ENCODE data around the gene PXMP4. TPM values are rescaled to one million over a fixed set of nuclear protein-coding genes. Genes with fewer than 3 reads are reported as not detected.

PXMP4 gene
- polyA plus RNA-seq, 2 of the 4 experiments (the other 2 are of a cell fraction) = 4.5 to 6.6 TPM

DNA sequence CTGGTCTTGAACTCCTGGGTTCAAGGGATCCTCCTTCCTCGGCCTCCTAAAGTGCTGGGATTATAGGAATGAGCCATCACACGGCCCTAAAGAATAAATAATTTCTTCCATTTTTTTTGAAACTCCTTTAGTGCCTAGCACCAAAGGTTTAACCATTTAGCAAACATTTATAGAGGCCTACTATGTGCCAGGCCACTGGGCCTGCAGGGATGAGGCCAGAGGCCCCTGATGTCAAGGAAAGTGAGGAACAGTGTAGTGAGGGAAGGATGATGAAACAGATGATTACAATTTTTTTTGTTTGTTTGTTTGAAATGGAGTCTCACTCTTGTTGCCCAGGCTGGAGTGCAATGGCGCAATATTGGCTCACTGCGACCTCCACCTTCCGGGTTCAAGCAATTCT, 45.5 kb upstream of the PXMP4 start:
- 85% methylated on average over 5 of the region's 5 CpGs for WGBS (ENCODE audit: missing lambda C conversion rate)
- FAIRE-seq (no peak), ATAC-seq (no peak), DNase-seq (ENCODE audit: low read depth in 1 of 2, low spot score in 1 of 2) (no peak)
- ChIA-PET POLR2A (no interaction called here), CTCF (no interaction called here)
- no peak overlapping the region for H3K4me2 ChIP-seq
- TF ChIP-seq CBX2 (IDR thresholded peaks at IDR 0.05; ENCODE audit: borderline replicate concordance, low read depth) = no peak
- no peak for TF ChIP-seq FOXS1 (CRISPR knock-in tag; IDR thresholded peaks at IDR 0.05)
- TF ChIP-seq EP300 (IDR thresholded peaks at IDR 0.05) = no peak
- TF ChIP-seq, protein P1, sequence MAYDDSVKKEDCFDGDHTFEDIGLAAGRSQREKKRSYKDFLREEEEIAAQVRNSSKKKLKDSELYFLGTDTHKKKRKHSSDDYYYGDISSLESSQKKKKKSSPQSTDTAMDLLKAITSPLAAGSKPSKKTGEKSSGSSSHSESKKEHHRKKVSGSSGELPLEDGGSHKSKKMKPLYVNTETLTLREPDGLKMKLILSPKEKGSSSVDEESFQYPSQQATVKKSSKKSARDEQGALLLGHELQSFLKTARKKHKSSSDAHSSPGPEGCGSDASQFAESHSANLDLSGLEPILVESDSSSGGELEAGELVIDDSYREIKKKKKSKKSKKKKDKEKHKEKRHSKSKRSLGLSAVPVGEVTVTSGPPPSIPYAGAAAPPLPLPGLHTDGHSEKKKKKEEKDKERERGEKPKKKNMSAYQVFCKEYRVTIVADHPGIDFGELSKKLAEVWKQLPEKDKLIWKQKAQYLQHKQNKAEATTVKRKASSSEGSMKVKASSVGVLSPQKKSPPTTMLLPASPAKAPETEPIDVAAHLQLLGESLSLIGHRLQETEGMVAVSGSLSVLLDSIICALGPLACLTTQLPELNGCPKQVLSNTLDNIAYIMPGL (CRISPR knock-in tag; IDR thresholded peaks at IDR 0.05; ENCODE audit: borderline replicate concordance) = no peak
- TF ChIP-seq EHF (CRISPR knock-in tag; IDR thresholded peaks at IDR 0.05) = no peak
- TF ChIP-seq RFX5 (IDR thresholded peaks at IDR 0.05) = no peak
- TF ChIP-seq CBX8 (IDR thresholded peaks at IDR 0.05) = no peak
- TF ChIP-seq, protein P2, sequence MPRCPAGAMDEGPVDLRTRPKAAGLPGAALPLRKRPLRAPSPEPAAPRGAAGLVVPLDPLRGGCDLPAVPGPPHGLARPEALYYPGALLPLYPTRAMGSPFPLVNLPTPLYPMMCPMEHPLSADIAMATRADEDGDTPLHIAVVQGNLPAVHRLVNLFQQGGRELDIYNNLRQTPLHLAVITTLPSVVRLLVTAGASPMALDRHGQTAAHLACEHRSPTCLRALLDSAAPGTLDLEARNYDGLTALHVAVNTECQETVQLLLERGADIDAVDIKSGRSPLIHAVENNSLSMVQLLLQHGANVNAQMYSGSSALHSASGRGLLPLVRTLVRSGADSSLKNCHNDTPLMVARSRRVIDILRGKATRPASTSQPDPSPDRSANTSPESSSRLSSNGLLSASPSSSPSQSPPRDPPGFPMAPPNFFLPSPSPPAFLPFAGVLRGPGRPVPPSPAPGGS (IDR thresholded peaks at IDR 0.05) = no peak
- TF ChIP-seq, protein P3, sequence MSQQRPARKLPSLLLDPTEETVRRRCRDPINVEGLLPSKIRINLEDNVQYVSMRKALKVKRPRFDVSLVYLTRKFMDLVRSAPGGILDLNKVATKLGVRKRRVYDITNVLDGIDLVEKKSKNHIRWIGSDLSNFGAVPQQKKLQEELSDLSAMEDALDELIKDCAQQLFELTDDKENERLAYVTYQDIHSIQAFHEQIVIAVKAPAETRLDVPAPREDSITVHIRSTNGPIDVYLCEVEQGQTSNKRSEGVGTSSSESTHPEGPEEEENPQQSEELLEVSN (IDR thresholded peaks at IDR 0.05; ENCODE audit: borderline replicate concordance, low read depth) = no peak
- TF ChIP-seq, protein P4, sequence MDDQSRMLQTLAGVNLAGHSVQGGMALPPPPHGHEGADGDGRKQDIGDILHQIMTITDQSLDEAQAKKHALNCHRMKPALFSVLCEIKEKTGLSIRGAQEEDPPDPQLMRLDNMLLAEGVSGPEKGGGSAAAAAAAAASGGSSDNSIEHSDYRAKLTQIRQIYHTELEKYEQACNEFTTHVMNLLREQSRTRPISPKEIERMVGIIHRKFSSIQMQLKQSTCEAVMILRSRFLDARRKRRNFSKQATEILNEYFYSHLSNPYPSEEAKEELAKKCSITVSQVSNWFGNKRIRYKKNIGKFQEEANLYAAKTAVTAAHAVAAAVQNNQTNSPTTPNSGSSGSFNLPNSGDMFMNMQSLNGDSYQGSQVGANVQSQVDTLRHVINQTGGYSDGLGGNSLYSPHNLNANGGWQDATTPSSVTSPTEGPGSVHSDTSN (IDR thresholded peaks at IDR 0.05) = no peak
- no peak for TF ChIP-seq HOXB5 (CRISPR knock-in tag; IDR thresholded peaks at IDR 0.05)
- no peak for TF ChIP-seq RCOR1 (IDR thresholded peaks at IDR 0.05; ENCODE audit: low read depth, low read length)
- TF ChIP-seq MAFK (IDR thresholded peaks at IDR 0.05; ENCODE audit: partially characterized antibody) = no peak
- no peak for TF ChIP-seq NR3C1 (IDR thresholded peaks at IDR 0.05)
- H3K4me3 ChIP-seq = no peak overlapping the region
- no peaks in the 10 kb centered on the region for H3K9me3 ChIP-seq
- H3K4me1 ChIP-seq = no peaks in the 10 kb centered on the region
- no peak overlapping the region for H3K27ac ChIP-seq

DNA sequence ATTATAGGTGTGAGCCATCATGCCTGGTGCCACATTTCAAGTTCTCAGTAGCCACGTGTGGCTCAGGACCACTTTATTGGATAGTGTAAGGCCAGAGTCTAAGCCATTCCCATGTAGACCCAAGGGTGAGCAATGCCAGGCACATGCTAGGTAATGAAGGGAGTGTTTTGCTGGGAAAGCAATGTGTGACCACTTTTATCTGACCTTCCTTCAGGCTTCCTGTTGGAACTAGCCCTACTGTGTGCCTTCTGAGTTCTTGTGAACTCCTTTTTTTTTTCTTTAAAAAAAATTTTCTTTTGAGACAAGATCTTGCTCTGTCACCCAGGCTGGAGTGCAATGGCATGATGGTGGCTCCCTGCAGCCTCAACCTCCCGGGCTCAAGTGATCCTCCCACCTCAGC, 45.0 kb upstream of the PXMP4 start:
- FAIRE-seq = no peak

More for the DNA sequence above, 45.0 kb upstream of the PXMP4 start:
- WGBS (ENCODE audit: missing lambda C conversion rate) = 75% methylated on average over 2 of the region's 2 CpGs
- ATAC-seq (no peak), DNase-seq (ENCODE audit: low read depth in 1 of 2, low spot score in 1 of 2) (no peak)
- Histone ChIP-seq H3K27ac (no peak overlapping the region), H3K4me2 (no peak overlapping the region), H3K4me1 (no peaks in the 10 kb centered on the region), H3K4me3 (no peak overlapping the region), H3K9me3 (no peaks in the 10 kb centered on the region)
- ChIA-PET POLR2A (no interaction called here), CTCF (no interaction called here)
- TF ChIP-seq HDAC2 (IDR thresholded peaks at IDR 0.05) (no peak), POLR2A (IDR thresholded peaks at IDR 0.05; ENCODE audit: low read length) (no peak), KDM5A (IDR thresholded peaks at IDR 0.05) (no peak), ZNF302 (CRISPR knock-in tag; IDR thresholded peaks at IDR 0.05) (no peak), MYC (IDR thresholded peaks at IDR 0.05; ENCODE audit: borderline replicate concordance, low read length) (no peak), TFCP2L1 (CRISPR knock-in tag; IDR thresholded peaks at IDR 0.05) (no peak), FOSL2 (IDR thresholded peaks at IDR 0.05) (no peak), FOSL2 (CRISPR knock-in tag; IDR thresholded peaks at IDR 0.05) (no peak), ZFP36 (IDR thresholded peaks at IDR 0.05; ENCODE audit: borderline replicate concordance, partially characterized antibody) (no peak), ESRRA (IDR thresholded peaks at IDR 0.05; ENCODE audit: borderline replicate concordance, low read length) (no peak), CTCF (IDR thresholded peaks at IDR 0.05) (no peak), RARB (CRISPR knock-in tag; IDR thresholded peaks at IDR 0.05) (no peak), GATA3 (IDR thresholded peaks at IDR 0.05; ENCODE audit: borderline replicate concordance) (no peak), RCOR1 (IDR thresholded peaks at IDR 0.05; ENCODE audit: low read depth, low read length) (no peak), MAFK (IDR thresholded peaks at IDR 0.05; ENCODE audit: partially characterized antibody) (no peak), HOXA7 (CRISPR knock-in tag; IDR thresholded peaks at IDR 0.05) (no peak), PHF8 (IDR thresholded peaks at IDR 0.05; ENCODE audit: borderline replicate concordance, low read depth) (no peak), TP53 (CRISPR knock-in tag; IDR thresholded peaks at IDR 0.05) (no peak)

Data from A549 (cell line).